ENCODE data around the gene MPV17L2.

The MPV17L2 gene

DNA sequence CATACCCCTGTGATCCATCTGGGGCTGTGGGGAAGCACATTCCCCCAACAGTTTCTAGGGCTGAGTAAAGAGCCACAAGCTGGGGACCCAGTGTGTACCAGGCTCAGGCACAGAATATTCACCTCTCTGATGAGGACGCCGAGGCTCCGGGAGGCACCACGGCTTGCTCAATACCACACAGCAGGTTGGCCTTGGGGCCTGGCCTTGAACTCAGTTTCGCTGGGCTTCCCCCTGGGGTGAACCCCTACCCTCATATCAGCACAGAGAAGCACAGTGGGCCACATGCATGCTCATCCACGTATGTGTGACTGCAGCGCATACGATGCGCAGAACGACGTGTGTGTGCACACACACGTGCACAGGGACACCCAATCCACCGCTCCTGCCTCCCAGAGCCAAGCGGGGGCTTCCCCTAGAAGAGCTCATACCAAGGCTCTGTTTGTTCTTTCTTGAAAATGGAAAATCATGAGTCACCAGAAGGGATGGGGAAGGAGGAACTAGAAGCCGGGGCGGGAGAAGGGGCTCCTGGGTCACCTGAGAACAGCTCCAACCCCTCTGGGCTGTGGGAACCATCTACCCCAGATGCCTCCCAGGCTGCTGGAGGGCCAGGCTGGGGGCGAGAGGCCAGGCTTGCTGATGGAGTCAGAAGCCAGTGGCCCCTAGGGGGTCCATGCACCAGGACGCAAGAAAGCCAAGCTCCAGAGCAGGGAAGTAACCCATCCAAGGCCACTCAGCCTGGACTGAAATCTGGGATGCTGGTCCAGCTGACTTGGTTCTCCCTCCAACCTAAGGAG lies 38.1 kb downstream of the MPV17L2 start:
- TF ChIP-seq, protein P1, sequence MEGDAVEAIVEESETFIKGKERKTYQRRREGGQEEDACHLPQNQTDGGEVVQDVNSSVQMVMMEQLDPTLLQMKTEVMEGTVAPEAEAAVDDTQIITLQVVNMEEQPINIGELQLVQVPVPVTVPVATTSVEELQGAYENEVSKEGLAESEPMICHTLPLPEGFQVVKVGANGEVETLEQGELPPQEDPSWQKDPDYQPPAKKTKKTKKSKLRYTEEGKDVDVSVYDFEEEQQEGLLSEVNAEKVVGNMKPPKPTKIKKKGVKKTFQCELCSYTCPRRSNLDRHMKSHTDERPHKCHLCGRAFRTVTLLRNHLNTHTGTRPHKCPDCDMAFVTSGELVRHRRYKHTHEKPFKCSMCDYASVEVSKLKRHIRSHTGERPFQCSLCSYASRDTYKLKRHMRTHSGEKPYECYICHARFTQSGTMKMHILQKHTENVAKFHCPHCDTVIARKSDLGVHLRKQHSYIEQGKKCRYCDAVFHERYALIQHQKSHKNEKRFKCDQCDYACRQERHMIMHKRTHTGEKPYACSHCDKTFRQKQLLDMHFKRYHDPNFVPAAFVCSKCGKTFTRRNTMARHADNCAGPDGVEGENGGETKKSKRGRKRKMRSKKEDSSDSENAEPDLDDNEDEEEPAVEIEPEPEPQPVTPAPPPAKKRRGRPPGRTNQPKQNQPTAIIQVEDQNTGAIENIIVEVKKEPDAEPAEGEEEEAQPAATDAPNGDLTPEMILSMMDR (IDR thresholded peaks at IDR 0.05), result no peak

GRCh38 chr19:18231775-18232174 lies 38.8 kb downstream of the MPV17L2 start:
- TF ChIP-seq, protein P1 (IDR thresholded peaks at IDR 0.05), result no peak

DNA sequence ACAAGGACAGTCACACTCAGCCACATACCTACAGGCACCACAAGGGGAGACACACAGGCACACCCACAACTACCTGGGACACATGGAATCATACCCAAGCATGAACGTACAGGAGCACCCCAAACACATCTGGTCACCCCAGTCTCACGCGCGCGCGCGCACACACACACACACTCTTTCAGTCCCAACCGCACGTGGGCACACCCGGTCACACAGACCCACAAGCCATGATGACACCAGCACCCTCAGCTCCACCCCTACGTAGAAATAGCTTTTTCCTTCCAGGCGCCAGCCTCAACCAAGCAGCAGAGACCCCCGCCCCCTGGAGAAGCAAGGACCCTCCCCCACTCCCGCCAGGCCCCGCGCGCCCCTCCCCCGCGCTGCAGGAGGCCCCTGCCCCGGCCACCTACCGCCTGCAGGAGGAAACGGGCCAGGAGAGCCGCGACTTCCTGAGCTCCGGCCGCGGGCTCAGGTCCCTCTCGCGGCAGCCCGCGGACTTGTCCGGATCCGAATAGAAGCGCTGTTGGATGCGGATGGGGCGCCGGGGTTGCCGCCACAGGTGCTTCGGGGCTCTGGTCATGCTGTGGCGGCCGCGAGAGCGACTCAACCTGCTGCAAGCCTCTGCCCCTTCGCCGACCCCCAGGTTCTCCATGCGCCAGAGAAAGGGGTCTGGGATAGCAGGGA lies 39.7 kb downstream of the MPV17L2 start:
- TF ChIP-seq, protein P1 (IDR thresholded peaks at IDR 0.05), result no peak

- TF ChIP-seq, protein P1 (IDR thresholded peaks at IDR 0.05), result no peak
These were observed 40.3 kb downstream of the MPV17L2 start for GRCh38 chr19:18233224-18233825.

- TF ChIP-seq, protein P1 (IDR thresholded peaks at IDR 0.05), result no peak
These were observed 41.2 kb downstream of the MPV17L2 start for GRCh38 chr19:18234194-18234593.

DNA sequence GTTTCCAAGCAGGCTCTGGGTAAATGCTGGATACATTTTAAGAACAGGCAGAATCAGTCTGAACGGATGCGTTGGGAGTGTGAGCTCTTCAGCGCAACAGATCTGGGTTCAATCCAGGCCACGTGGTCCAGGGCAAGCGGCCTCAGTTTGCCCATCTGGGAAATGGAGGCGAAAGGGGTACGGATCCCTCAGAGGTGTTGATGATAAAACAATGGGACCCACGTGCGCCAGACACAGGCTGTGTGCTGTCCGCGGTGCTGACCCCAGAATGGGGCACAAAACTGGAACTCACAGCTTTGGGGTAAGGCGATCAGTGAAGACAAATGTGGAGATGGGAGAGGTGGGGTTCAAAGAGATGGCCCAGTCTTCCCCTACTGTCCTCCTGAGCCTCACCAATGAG lies 46.3 kb downstream of the MPV17L2 start:
- TF ChIP-seq, protein P1 (IDR thresholded peaks at IDR 0.05), result no peak

DNA sequence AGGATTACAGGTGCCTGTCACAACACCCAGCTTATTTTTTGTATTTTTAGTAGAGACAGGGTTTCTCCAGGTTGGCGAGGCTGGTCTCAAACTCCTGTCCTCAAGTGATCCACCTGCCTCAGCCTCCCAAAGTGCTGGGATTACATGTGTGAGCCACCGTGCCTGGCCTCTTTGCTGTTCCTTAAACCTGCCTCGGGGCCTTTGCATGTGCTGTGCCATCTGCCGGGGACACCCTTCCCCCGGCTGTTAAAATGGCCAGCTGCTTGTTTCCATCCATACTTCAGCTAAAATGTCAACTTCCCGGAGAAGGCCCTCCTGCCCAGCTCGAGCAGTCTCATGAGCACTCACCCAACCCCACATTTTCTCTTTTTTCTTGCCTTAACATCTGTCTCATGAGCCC lies 52.3 kb downstream of the MPV17L2 start:
- TF ChIP-seq, protein P1 (IDR thresholded peaks at IDR 0.05), result no peak

All from LNCAP (cell line).